Activated gamma-delta T cell treated with anti-CD3 and anti-CD28 coated beads, Interleukin-2, amount 50 U/mL, for 16 hours (primary cell): ENCODE results near the gene TNIP2.
A peak's percentile ranks its signal among the peaks of the same experiment; 100 is the strongest.
"Not testable (repeated sequence)": the region's sequence is repeated elsewhere in the genome, so short reads cannot be mapped to it uniquely, and the experiment has no call there.

ENCODE experiments used
- DNase-seq: peaks from one replicate; pipeline ENCODE4 v3.0.0-alpha.2; 2020; ENCODE audit warnings: low read depth

TNIP2 gene

DNA sequence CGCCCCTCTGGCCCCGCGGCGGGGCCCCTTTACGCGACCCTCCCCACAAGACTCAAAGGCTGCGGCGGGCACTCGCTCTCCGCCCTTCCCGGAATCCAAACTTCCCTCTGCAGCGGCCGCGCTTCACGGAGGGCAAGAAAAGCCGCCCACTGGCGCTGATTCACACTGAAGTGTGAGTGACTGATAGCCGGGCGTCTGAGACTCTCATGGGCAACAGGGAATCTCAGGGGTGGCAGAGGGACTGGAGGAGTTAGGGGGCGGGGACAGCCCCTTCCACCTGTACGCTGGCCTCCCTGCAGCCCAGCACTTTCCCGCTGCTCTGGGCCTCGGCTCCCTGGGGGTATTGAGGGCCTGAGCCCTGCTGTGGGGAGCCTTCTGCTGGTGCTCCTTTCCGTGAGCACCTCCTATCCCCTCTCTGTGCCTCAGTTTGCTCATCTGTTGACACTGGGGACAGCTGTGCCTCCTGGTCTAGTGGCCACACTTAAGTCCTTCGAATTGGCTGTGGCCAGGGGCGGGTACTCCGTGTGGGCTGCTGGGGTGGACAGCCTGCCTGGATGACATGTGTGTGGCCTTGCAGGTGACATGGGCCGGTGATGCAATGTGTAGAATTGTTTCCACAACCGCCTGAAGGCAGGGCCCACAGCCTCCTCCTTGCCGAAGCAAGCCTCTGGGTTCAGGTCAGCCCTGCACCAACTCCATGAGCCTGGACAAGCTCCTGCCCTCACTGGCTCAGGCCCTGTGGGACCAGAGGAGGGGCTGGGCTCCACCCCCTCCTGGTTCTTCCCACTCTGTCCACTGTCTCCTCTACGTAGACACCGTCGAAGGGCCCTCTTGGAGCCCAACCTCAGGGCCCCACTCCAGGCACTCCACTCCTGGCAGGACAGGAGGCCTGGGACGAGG, 37.7 kb upstream of the TNIP2 start:
- DNase-seq, result no peak

DNA sequence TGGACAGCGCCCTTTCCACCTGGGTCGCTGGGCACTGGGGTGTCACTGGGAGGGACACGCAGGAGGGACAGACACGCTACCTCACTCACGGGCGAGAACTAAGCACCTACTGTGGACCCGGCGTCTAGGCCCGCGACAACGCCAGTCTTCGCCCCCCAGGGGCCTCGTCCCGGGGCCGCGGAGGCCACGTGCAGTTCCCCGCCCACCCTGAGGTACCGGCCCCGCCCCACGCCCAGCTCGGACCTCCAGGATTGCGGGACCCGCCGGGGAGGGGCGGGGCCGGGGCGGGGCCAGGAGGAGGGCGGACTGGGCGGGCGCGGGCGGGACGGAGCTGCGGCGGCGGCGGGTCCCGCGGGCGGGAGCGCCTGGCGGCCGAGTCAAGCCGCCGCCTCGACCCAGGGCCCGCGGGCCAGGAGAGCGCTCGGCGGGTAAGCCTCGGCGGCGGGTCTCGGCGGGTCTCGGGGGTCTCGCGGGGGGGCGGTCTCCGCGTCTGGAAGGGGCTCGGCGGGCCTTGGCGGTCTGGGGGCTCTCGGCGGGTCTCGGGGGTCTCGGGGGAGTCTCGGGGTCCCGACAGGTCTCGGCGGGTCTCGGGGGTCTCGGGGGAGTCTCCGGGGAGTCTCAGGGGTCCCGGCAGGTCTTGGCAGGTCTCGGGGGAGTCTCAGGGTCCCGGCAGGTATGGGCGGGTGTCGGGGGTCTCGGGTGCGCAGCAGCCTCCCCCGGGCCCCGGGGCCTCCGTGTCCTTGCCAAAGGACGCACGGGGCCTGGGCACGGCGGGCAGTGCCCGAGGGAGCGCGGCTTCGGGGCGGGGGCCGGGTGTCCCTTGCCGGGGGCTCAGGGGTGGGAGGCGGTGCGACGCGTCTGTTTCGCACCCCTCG, 36.8 kb upstream of the TNIP2 start, which contains the start of gene SH3BP2:
TSS of gene SH3BP2 (plus strand) at position 375 of the 875 bp plus-strand sequence. CDS start 27,533 bp downstream, outside the sequence.
- DNase-seq, result no peak

DNA sequence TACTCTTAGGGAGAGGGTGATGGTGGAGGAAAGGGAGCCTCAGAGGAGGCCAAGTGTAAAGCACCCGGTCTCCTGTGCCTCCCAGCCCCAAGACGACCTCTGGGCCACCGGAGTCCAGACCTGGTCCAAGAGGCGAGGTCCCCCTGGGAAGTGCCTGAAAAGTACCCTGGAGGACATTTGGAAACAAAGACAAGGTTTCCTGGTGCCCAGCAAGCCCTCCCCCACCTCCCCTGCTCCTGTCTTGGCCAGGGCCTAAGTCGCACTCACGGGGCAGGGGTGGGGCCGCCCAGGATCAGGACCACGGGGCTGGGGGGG, 36.2 kb upstream of the TNIP2 start:
- no peak for DNase-seq

DNA sequence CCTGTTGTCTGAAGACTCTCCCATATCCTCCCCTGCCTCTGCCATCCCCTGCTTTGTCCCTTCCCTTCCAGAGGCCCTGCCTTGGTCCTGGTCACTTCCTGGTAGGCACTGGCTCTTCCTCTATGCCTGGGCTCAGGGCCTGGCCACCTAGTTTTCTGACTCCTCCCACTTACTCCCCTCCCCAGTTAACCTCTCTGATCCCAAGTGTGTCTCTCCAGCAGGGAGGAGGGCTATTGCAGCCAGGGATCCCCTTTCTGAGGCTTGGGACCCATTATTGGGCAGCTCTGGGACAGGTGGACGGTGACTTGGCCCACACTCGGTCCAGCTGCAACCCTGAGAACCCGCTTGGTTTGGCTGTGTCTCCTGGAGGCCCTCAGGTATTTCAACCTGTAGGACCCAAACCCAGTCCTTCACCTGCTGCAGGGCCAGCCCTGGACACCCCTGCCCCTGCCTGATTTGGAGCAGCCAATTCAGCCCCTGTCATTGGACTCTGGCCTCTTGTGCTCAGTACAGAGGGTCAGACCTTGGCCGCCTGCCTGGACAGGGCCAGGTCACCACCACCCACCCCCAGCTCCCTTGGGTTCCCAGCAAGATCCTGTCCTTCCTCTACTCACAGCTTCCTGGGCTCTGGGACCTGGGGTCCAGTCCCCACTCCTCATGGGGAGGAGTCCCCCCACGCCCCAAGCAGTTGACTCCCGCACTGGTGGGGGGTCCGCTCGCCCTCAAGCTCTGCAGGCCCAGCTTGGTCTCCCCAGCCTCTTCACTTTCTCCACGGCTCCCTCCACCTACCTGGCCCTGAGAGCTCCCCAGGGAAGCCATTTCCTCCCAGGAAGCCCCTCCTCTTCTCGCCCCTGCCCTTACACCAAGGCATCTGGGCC, 35.6 kb upstream of the TNIP2 start:
- DNase-seq, result no peak

DNA sequence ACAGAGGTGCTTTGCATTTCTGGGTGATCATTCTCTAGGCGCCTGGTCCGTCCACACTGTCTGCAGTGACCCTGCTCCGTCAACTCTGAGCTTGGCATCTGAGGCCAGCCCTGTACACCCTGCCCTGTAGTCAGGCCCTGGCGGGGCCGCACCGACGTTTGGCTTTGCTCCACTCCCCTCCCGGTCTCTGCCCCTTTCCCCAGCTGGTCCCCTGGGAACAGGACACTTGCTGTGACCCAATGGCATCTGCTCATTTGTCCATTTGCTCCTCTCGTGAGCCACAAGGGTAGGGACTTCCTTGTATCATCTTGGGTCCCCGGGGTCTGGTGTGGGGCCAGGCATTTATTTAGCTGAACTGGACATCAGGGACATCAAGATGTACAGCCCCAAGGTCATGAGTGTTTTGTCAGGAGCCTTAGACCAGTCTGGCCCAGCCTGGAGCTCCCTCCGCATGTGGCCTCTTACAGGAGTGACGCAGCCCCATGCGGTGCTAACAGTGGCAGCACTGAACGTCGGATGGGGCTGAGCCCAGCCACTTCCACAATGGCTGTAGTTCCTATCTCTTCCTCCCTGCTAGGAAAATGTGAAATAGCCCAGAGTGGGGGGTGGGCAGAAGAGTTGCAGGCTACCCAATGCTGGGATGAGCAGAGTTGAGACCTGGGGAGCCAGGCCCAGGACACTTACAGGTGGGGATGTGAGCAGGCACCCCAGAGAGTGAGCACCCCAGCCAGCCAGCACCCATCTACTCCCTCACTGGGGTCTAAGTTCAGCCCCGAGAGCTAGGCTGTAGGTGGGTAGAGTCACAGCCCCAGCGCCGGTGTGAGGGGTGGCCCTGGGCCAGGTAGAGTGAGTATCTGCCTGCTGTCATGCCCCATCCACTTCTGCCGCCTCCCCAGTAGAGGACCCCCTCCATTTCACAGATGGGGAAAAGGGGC, 34.7 kb upstream of the TNIP2 start:
- no peak for DNase-seq

DNA sequence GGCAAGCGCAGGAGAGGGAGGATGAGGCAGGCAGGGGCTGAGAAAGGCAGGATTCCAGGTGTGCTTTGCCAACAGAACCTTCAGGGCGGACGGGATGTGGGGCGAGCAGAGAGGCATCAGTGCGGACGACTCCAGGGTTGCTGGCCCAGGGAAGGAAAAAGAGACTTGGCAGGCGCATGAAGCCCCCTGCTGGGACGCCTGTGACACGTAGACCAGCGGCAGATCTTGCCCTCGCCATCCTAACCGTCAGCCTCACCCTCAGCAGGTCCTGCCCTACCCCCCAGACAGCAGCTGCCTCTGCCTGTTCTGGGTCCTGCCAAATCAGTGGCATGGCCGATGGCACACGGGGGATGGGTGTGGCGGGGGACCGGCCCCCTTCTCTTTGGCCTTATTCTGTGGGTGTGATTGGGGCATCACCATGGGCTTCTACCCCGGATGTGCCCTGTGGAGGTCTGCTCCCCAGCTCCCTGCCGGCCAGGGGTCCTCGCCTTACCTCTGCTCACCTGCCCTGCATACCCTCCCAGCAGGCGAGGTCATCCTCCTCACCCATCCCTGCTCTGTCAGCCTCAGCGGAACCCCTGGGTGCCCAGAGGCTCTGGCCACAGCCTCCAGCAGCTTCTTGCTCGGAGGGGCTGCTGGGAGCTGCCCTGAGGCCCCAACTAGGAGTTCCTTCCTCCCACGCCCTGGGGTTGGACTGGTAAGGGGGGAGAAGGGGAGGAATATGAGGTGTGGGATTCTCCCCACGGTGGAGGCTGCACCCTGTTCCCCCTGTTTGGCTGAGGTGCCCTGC, 33.9 kb upstream of the TNIP2 start:
- no peak for DNase-seq

DNA sequence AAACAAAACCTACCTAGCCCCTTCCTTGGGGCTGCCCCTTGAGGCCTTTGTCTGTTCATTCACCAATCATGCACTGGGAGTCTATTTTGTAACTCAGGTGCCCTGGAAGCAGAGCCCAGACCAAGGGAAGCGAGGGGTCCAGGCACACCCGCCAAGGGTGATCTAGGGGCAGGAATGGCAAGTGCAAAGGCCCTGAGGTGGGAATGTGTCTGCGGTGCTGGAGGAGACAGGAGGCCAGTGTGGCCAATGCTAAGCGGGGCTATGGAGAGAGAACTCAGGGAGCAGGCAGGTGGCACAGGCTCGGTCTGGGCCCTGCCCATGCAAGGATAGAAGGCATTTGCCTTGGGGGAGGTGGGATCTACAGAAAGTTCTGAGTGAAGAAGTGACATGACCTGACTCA, 33.2 kb upstream of the TNIP2 start:
- no peak for DNase-seq

DNA sequence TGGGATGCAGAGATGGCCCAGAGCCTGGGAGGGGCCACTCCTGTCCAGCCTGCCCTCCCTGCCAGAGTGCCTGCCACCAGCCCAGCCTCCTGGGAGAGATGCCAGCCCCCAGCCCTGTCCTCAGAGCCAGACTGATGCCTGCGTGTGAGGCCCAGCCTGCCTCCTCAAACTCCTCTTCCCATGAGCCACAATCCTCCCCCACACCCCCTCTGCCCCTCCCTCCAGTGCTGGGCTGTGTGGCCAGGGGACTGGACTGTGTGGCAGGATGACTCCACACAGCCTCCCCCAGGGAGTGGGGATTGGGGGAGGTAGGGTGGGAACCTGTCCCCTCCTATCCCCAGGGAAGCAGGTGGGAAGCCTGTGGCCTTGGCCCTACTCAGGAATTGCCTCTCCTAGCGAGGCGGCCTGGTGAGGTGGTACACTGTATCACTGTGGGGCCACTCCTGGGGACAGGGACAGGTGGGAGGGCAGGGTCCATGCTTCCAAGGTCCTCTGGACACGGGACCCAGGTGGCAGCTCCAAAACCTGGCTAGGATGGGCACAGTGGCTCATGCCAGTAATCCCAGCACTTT, 32.5 kb upstream of the TNIP2 start:
- DNase-seq, result no peak

DNA sequence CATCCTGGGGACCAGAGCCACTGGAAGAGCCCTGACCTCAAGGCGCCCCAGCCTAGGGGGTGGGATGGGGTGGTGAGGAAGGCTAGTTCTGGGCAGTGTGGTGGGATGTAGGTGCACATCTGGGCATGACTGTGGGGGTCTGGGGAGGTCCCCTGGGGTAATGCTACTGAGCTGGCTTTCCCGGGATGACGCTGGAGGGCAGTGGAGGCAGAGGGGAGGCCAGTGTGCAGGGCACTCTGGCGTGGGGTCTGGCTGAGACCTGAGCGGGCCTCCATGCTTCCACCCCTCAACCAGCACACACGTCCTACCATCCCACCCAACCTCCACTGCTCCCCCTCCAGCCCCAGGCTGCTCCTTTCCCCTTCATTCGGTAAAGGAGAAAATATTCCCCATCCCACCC, 32.0 kb upstream of the TNIP2 start:
- DNase-seq, result no peak

DNA sequence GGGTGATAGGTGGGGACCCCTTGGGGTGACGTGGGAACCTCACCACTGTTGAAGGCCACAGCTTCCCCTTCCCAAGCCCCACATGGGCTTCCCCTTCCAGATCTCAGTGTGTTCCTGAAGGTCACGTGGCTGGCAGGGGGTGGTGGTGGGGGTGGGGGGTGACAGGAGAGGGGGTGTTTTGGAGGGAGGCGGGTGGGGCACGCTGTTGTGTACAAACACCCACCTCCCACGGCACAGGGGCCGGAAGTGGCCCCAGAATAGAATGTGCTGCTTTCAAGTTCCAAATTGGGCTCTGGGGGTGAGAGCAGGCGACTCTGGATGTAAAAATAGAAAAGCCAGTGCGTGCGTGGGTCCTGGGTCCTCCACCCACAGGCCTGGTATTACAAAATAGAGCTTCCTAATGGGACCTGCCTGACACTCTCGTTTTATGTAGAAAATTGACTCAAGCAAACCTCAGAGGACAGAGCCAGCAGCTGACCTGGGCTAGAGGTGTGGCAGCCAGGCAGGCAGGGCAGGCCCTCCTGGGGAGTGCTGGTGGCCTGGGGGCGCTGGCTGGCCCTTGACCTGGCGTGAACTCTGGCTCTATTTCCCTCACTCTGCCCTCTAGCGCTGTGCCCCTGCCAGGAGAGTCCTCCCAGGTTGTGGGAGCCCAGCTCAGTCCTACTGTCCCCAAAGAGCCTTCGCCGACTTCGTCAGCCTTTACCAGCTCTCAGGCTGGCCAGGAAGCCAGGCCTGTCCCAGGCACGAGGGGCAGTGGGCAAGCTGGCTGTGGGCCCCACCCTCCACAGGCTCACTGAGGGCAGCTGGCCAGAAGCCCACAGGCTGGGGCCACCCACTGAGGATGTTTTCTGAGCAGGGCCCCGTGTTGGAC, 31.3 kb upstream of the TNIP2 start:
- peak; percentile 49 for DNase-seq

DNA sequence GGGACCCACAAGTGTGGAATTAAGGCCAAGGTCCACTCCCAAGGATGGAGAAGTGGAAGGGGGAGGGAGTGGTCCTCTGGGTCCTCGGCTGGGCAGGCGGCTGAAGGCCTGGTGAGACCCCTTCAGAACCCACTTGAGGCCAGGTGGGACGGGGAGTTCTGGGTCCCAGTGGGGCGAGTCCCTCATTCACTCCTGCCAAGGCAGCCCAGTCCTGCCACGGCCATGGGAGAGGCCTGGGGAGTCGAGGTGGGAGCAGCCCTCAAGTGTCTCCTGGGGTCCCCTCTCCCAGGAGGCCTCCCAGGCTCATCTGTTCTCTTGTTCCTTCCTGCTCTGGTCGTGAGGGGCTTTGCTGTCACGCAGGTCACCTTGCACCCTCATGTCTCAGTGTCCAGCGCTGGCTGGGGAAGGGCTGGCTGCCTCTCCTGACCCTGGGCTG, 30.7 kb upstream of the TNIP2 start:
- no peak for DNase-seq

DNA sequence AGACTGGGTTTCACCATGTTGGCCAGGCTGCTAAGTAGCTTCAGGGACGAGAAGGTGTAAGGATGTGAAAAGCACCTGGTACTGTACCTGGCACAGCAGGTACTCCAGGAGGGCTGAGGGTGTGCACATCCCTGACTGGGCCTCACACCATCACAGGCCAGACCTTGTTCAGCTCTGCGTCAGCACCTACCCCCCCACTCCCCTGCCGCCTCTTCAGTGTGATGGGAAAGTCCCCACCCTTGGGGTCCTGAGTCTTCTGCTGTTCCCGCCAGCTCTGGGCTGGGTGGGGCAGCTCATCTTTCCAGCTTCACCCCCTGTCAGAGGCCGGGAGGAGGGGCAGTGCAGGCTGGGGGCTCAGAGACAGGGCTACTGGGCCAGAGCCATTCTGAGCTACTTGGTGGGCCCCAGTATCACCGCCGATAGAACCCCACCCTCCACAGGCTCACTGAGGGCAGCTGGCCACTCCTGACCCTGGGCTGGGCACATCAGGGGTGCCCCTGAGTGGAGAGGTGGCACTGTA, 30.1 kb upstream of the TNIP2 start:
- DNase-seq, result peak; percentile 63

DNA sequence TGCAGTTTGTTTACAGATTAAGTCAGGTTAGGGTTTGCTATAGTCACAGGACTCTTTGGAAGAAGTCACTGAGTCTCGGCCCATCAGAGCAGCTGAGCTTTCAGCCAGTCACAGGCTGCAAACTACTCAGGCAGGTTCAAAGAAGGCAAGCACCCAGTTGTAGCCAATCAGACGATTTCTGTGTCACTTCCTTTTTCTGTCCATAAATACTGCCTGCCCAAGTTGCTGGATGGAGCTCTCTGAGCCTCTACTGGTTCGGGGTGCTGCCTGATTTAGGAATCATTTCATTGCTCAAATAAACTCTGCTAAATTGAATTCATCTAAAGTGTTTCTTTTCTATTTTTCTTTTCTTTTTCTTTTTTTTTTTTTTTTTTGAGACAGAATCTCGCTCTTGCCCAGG, 29.5 kb upstream of the TNIP2 start:
- no peak for DNase-seq

DNA sequence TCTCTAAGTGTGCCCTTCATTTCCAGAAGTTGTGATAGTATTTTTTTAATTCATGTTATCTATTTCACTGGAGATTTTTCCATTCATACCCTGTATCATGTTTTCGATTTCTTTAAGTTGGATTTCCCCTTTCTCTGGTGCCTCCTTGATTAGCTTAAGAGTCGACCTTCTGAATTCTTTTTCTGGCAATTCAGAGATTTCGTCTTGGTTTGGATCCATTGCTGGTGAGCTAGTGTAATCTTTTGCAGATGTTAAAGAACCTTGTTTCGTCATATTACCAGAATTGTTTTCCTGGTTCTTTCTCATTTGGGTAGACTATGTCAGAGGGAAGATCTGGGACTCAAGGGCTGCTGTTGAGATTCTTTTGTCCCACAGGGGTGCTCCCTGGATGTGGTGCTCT, 27.7 kb upstream of the TNIP2 start:
- no peak for DNase-seq

DNA sequence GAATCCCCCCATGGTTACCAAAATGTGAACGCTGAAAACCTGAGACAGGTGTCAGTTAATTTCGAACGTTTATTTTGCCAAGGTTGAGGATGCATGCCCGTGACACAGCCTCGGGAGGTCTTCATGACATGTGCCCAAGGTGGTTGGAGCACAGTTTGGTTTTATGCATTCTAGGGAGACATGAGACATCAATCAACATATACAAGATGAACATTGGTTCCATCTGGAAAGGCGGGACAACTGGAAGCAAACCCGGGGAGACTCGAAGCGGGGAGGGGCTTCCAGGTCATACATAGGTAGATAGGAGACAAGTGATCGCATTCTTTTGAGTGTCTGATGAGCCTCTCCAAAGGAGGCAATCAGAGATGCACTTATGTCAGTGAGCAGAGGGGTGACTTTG, 25.8 kb upstream of the TNIP2 start:
- DNase-seq, result no peak

DNA sequence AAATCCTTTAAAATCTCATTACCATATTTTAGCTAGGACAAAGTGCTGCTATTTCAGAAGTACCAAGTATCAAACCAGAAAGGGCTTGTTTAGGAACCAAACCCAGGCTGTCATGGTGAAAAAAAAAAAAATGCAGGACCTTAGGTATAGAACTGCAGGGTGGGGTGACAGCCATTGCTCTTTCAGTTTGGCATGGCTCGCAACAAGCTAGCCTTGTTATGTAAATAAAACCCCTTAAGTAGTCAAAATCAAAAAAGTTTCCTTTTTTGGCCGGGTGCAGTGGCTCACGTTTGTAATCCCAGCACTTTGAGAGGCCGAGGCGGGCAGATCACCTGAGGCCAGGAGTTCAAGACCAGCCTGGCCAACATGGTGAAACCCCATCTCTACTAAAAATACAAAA, 24.5 kb upstream of the TNIP2 start:
- not testable (repeated sequence) for DNase-seq

DNA sequence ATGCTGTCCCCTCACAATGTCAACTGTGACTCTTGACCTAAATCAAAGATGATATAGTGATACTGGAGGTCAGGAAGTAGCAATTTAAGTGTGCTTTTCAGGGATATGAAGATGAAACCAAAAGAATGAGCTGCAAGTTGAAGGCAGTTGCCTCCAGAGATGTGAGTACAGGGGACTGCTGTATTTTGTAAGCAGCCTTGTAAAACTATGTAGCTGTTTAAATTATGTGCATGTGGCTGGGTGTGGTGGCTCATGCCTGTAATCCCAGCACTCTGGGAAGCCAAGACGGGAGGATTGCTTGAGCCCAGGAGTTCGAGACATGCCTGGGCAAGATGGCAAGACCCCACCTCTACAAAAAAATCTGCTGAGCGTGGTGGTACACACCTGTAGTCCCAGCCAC, 15.1 kb upstream of the TNIP2 start:
- no peak for DNase-seq

DNA sequence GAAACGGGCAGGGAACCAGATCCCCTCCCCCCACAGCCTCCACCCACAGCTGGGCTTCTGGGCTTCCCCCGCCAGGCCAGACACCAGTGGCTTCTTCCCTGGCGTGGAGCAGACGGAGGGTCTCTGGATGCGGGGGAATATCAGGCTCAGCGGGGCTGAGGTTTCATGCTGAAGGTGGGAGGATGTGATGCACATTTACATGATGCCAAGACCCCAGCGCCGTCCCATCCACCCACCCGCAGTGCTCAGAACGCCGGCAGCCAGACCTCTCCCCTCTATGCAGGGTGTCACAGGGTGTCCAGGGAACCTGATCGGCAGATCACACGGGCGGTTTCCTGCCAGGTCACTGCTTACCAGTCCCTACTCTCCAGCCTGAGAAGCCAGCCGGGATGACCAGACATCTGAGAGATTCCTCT, 12.8 kb upstream of the TNIP2 start:
- no peak for DNase-seq

DNA sequence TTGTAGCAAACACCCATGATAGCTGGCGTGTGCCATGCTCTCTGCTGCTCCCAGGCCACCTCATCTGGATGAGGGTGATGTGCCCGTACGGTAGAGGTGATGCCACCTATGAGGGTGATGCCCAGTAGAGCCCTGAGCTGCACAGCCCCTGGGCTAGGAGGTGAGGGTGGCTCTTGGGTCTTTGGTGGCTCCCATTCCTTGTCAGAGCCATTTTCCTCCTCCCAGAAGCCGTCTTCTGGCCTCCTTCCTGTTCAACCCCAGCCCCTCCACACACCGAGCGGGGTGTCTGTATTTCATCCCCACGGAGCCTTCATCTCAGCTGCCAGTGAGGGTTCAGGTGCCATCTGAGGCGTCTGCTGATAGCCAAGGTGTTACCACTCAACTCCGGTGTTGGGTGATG, 12.0 kb upstream of the TNIP2 start:
- DNase-seq, result no peak
